ENCODE measurements around the gene IFNLR1. TPM values are rescaled to one million over a fixed set of nuclear protein-coding genes. Genes with fewer than 3 reads are reported as not detected.

The IFNLR1 gene
- polyA plus RNA-seq, 3 donors: not detected

DNA sequence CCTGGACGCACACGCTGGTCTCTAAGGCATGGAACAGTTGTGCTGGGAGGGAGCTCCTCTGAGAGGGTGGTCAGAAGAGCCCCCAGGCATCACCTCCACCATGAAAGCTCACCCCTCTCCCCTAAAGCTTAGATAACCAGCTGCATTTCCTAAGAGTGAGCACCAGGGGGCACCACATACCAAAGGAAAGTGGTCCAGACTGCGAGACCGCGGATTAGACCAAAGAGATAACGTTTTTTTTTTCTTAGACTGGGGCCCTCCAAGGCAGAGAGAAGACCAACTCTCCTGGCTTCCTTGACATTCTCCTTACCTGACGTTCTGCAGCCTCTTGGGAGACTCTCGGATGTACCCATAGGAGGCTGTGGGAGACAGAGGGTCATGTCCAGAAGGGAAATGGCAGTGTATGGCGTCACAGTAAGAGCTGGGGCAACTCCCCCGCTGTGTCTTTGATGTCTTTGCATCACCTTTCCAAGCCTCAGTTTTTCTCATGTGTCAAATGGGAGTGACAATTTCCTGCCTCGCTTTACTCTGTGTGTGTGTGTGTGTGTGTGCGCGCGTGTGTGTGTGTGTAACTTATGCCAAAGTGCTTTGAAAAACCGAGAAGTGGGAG, 12.3 kb upstream of the IFNLR1 start:
- Histone ChIP-seq H2AFZ (ENCODE audit: insufficient read depth, low read depth, low read length, poor library complexity, severe bottlenecking) (peak overlapping the region; percentile 19), H3K27ac (ENCODE audit: low read depth in 1 of 2, low read length in 2 of 2) (no peak overlapping the region), H3K79me2 (ENCODE audit: insufficient read depth, low read length) (no peaks in the 10 kb centered on the region), H3K4me2 (replicated peaks; ENCODE audit: extremely low read depth, low read length, poor library complexity, severe bottlenecking) (peak overlapping the region; percentile 21), H3K36me3 (replicated peaks in 1 of 2; ENCODE audit: control insufficient read depth in 1 of 2, insufficient read depth in 2 of 2, low read length in 2 of 2) (no peaks in the 10 kb centered on the region), H3K27me3 (ENCODE audit: control insufficient read depth in 2 of 2, insufficient read depth in 2 of 2, low read length in 2 of 2) (no peaks in the 10 kb centered on the region), H4K20me1 (ENCODE audit: insufficient read depth, low read length) (no peaks in the 10 kb centered on the region), H3K9ac (ENCODE audit: insufficient read depth, low read length, poor library complexity, severe bottlenecking) (no peak overlapping the region), H3K9me3 (replicated peaks in 1 of 2; ENCODE audit: control insufficient read depth in 1 of 2, insufficient read depth in 1 of 2, low read length in 2 of 2) (no peaks in the 10 kb centered on the region), H3K4me3 (replicated peaks in 1 of 3; ENCODE audit: low read depth in 2 of 3, low read length in 3 of 3) (no peak overlapping the region), H3K4me1 (ENCODE audit: control insufficient read depth in 1 of 2, insufficient read depth in 2 of 2, low read length in 2 of 2) (peaks cover 40 to 43% of the 10 kb centered on the region in 2 donors)
- peaks cover 0 to 2% of the 10 kb centered on the region in 2 donors for H3K36me3 Mint-ChIP-seq
- H3K4me3 Mint-ChIP-seq: peak overlapping the region in 1 of 2 donors; percentile 6
- H3K27me3 Mint-ChIP-seq (ENCODE audit: low read depth in 3 of 3): peaks cover 2 to 4% (median 4%) of the 10 kb centered on the region in 3 donors
- H3K4me1 Mint-ChIP-seq: peaks cover 33% of the 10 kb centered on the region
- peaks cover 0 to 3% (median 0%) of the 10 kb centered on the region in 7 donors for H3K9me3 Mint-ChIP-seq
- intact Hi-C loops (cut with micrococcal nuclease): loop anchor here in 1 of 2 donors (1.0 to 10.0 kb wide), 3 partner anchors 47 to 335 kb away; no protein-coding TSS in a partner anchor
- DNase-seq: peak; percentile 47 to 66 (median 61)
- TF ChIP-seq, protein P1, sequence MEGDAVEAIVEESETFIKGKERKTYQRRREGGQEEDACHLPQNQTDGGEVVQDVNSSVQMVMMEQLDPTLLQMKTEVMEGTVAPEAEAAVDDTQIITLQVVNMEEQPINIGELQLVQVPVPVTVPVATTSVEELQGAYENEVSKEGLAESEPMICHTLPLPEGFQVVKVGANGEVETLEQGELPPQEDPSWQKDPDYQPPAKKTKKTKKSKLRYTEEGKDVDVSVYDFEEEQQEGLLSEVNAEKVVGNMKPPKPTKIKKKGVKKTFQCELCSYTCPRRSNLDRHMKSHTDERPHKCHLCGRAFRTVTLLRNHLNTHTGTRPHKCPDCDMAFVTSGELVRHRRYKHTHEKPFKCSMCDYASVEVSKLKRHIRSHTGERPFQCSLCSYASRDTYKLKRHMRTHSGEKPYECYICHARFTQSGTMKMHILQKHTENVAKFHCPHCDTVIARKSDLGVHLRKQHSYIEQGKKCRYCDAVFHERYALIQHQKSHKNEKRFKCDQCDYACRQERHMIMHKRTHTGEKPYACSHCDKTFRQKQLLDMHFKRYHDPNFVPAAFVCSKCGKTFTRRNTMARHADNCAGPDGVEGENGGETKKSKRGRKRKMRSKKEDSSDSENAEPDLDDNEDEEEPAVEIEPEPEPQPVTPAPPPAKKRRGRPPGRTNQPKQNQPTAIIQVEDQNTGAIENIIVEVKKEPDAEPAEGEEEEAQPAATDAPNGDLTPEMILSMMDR (IDR thresholded peaks at IDR 0.05): peak; percentile 89
- H3K27ac Mint-ChIP-seq: no peak overlapping the region
- WGBS (ENCODE audit: insufficient coverage): 10% methylated on average over 6 of the region's 15 CpGs

- Histone ChIP-seq H4K20me1 (ENCODE audit: insufficient read depth, low read length) (no peaks in the 10 kb centered on the region), H3K4me3 (replicated peaks in 1 of 3; ENCODE audit: low read depth in 2 of 3, low read length in 3 of 3) (no peak overlapping the region), H3K36me3 (replicated peaks in 1 of 2; ENCODE audit: control insufficient read depth in 1 of 2, insufficient read depth in 2 of 2, low read length in 2 of 2) (no peaks in the 10 kb centered on the region), H3K79me2 (ENCODE audit: insufficient read depth, low read length) (no peaks in the 10 kb centered on the region), H3K27ac (ENCODE audit: low read depth in 1 of 2, low read length in 2 of 2) (no peak overlapping the region), H3K4me1 (ENCODE audit: control insufficient read depth in 1 of 2, insufficient read depth in 2 of 2, low read length in 2 of 2) (peaks cover 40 to 43% of the 10 kb centered on the region in 2 donors), H3K27me3 (ENCODE audit: control insufficient read depth in 2 of 2, insufficient read depth in 2 of 2, low read length in 2 of 2) (no peaks in the 10 kb centered on the region), H3K9me3 (replicated peaks in 1 of 2; ENCODE audit: control insufficient read depth in 1 of 2, insufficient read depth in 1 of 2, low read length in 2 of 2) (no peaks in the 10 kb centered on the region), H3K4me2 (replicated peaks; ENCODE audit: extremely low read depth, low read length, poor library complexity, severe bottlenecking) (no peak overlapping the region), H2AFZ (ENCODE audit: insufficient read depth, low read depth, low read length, poor library complexity, severe bottlenecking) (no peak overlapping the region), H3K9ac (ENCODE audit: insufficient read depth, low read length, poor library complexity, severe bottlenecking) (no peak overlapping the region)
- no peak for DNase-seq
- Mint-ChIP-seq H3K27ac (no peak overlapping the region), H3K9me3 (peaks cover 0 to 3% (median 0%) of the 10 kb centered on the region in 7 donors), H3K36me3 (peaks cover 0 to 2% of the 10 kb centered on the region in 2 donors), H3K4me3 (no peak overlapping the region), H3K27me3 (ENCODE audit: low read depth in 3 of 3) (peaks cover 2 to 4% (median 4%) of the 10 kb centered on the region in 3 donors), H3K4me1 (peaks cover 33% of the 10 kb centered on the region)
- TF ChIP-seq, protein P1 (IDR thresholded peaks at IDR 0.05): no peak
- no CpG with 5 or more reads among the region's 8 CpGs for WGBS (ENCODE audit: insufficient coverage)
- intact Hi-C loops (cut with micrococcal nuclease): loop anchor here in 1 of 2 donors (1.0 to 10.0 kb wide), 3 partner anchors 46 to 336 kb away; no protein-coding TSS in a partner anchor
Observed at GRCh38 chr1:24198766-24199165, 11.7 kb upstream of the IFNLR1 start.

Measured in CD14-positive monocyte (primary cell).